Cardiac muscle cell (in vitro differentiated cells and primary cell): ENCODE measurements around the gene CCL27. TPM values are rescaled to one million over a fixed set of nuclear protein-coding genes. Genes with fewer than 3 reads are reported as not detected.

Experiments used
- DNase-seq, 2 donors: peaks; one replicate each; pipeline versions ENCODE4 v3.0.0 to v3.0.0-alpha.2; 2010 to 2017; ENCODE audit warnings: low read depth in 1 of 2, low spot score in 1 of 2
- H3K27ac ChIP-seq: fragments of 200-600 bp; sonication (generic); 2 replicates; pipeline ENCODE4 v1.5.1; 2016
- H3K27me3 ChIP-seq: fragments of 200-600 bp; sonication (generic); 2 replicates; pipeline ENCODE4 v1.6.0; 2016; ENCODE audit warnings: control low read depth
- H3K36me3 ChIP-seq: fragments of 200-600 bp; sonication (generic); 2 replicates; pipeline ENCODE4 v1.5.1; 2016; ENCODE audit warnings: control low read depth
- H3K4me1 ChIP-seq: fragments of 200-600 bp; sonication (generic); 2 replicates; pipeline ENCODE4 v1.8.1; 2017; ENCODE audit warnings: low read depth, mild to moderate bottlenecking, mixed run types
- H3K4me3 ChIP-seq: fragments of 200-600 bp; sonication (generic); 2 replicates; pipeline ENCODE4 v1.5.1; 2016; ENCODE audit warnings: mild to moderate bottlenecking
- H3K9me3 ChIP-seq: fragments of 200-600 bp; sonication (generic); 2 replicates; pipeline ENCODE4 v1.5.1; 2017; ENCODE audit warnings: low read depth, mild to moderate bottlenecking, control low read depth
- polyA plus RNA-seq: library from polyadenylated mRNA; unstranded; fragments of >200 nt; fragmentation: Nextera tagmentation; extraction: Ambion mirVana; gene quantifications from 2 replicates; pipeline ENCODE4 v1.2.1, GENCODE V29; 2016
- total RNA-seq: library from RNA; depleted of rRNA; stranded (reverse); fragments of >200 nt; gene quantifications from 2 replicates; pipeline ENCODE4 v1.2.3, GENCODE V29; 2016
- TF ChIP-seq, protein P1 (sequence below): IDR thresholded peaks from 2 replicates; pipeline ENCODE4 v1.5.1; 2012; ENCODE audit warnings: low read depth, mild to moderate bottlenecking, low read length

Gene CCL27
- total and polyA plus RNA-seq, 2 experiments from 2014 or later = 0.77 to 1.3 TPM

DNA sequence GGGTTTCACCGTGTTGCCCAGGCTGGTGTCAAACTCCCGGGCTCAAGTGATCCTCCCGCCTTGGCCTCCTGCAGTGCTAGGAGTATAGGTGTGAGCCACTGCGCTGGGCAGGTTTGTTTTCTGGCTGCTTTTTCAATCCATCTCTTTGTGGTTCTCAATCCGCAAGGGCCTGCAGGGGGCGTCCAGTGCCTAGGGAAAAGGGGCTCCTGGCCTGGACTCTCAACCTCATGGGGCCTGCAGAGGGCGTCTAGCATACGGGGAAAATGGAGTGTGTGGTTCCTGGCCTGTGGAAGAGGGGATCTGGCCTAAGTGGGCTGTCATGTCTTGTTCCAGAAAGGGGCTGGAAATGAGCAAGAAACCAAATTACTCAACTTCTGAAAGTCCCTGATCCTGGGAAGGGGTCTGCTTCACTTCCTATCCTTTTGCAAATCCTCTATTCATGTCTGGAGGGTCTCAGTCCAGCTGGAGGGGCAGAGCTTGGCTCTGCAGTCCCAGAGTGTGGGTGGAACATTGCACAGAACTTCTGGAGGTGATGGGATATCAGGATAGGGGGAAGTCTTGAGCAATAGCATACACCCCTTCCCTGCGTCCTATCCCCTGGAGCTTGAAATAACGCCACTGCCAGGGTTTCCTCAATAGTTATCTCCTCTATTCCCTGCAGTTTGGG lies 12.7 kb upstream of the CCL27 start:
- Histone ChIP-seq H3K4me1 (no peaks in the 10 kb centered on the region), H3K36me3 (no peaks in the 10 kb centered on the region)
- TF ChIP-seq, protein P1, sequence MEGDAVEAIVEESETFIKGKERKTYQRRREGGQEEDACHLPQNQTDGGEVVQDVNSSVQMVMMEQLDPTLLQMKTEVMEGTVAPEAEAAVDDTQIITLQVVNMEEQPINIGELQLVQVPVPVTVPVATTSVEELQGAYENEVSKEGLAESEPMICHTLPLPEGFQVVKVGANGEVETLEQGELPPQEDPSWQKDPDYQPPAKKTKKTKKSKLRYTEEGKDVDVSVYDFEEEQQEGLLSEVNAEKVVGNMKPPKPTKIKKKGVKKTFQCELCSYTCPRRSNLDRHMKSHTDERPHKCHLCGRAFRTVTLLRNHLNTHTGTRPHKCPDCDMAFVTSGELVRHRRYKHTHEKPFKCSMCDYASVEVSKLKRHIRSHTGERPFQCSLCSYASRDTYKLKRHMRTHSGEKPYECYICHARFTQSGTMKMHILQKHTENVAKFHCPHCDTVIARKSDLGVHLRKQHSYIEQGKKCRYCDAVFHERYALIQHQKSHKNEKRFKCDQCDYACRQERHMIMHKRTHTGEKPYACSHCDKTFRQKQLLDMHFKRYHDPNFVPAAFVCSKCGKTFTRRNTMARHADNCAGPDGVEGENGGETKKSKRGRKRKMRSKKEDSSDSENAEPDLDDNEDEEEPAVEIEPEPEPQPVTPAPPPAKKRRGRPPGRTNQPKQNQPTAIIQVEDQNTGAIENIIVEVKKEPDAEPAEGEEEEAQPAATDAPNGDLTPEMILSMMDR = peak; percentile 85

DNA sequence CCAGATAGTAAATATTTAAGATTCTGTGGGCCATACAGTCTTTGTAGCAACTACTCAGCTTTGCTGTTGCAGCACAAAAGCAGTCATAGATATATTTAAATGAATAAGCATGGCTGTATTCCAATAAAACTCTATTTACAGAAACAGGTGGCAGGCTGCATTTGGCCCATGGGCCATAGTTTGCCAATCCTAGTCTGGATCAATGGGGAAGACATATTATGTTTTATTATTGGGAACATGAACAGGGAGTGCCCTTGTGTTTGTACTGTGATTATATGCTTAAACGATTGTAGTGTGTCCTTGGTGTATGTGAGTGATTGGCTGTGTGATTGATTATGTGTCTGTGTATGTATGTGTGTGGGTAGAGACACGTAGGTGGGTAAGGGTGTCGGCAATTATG lies 12.0 kb upstream of the CCL27 start:
- no peak overlapping the region for H3K27ac ChIP-seq
- no peaks in the 10 kb centered on the region for H3K4me1 ChIP-seq
- no peaks in the 10 kb centered on the region for H3K9me3 ChIP-seq
- DNase-seq = no peak
- H3K36me3 ChIP-seq = no peaks in the 10 kb centered on the region
- no peak overlapping the region for H3K4me3 ChIP-seq
- TF ChIP-seq, protein P1 = no peak
- no peaks in the 10 kb centered on the region for H3K27me3 ChIP-seq

More for the DNA sequence above, 12.7 kb upstream of the CCL27 start:
- peak; percentile 85 to 92 for DNase-seq
- no peak overlapping the region for H3K4me3 ChIP-seq
- no peaks in the 10 kb centered on the region for H3K27me3 ChIP-seq
- no peak overlapping the region for H3K27ac ChIP-seq
- H3K9me3 ChIP-seq = no peaks in the 10 kb centered on the region

DNA sequence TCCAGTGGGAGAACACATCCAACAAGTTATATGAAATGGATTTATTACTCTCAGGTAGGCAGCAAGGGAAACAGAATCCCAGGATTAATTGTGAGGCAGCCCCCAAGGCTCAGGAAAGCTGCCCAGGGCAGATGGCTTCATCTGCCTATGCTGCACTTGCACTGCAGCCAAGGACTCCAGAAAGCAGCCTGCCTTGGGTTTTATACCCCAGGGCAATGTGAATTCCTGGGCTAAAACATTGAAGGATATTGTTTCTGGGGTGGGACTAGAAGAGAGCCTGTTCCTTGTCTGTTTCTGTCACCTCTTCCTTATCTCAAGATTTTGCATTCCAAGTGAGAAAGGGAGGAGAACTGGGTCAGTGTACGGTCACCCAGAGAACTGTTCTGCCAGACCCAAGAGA lies 8.8 kb upstream of the CCL27 start:
- H3K36me3 ChIP-seq = no peaks in the 10 kb centered on the region
- TF ChIP-seq, protein P1 = no peak
- H3K4me1 ChIP-seq = no peaks in the 10 kb centered on the region
- no peaks in the 10 kb centered on the region for H3K27me3 ChIP-seq
- H3K27ac ChIP-seq = no peak overlapping the region
- no peak overlapping the region for H3K4me3 ChIP-seq
- no peak for DNase-seq
- H3K9me3 ChIP-seq = no peaks in the 10 kb centered on the region

DNA sequence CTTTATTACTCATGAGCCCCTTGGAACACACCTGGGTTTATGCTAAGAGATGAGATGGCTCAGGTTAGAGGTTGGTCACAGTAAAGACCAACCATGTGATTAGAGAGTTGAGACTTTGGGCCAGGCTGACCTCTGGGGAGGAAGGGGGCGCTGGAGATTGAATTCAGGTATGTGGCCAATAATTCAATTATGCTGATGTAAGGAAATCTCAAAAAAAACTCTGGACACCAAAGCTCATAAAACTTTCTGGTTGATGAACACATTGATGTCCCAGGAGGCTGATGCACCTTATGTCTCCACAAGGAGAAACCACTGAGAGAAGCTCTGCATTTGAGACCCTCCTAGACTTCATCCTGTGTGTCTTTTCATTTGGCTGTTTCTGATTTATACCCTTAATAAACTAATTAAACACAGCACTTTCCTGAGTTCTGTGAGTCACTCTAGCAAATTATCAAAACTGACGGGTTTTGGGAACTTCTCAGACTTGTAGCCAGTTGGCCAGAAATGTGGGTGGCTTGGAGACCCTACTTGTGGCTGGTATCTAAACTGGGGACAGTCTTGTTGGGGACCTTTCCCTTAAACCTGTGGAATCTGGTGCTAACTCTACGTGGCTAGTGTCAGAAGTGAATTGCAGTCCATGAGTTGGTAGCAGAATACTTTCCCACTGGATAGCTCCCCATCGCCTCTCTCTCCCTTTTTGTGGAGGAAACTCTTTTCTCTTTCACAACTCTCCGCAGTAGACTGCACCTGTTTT lies 7.5 kb upstream of the CCL27 start:
- Histone ChIP-seq H3K36me3 (no peaks in the 10 kb centered on the region), H3K4me3 (no peak overlapping the region)
- TF ChIP-seq, protein P1 = no peak

DNA sequence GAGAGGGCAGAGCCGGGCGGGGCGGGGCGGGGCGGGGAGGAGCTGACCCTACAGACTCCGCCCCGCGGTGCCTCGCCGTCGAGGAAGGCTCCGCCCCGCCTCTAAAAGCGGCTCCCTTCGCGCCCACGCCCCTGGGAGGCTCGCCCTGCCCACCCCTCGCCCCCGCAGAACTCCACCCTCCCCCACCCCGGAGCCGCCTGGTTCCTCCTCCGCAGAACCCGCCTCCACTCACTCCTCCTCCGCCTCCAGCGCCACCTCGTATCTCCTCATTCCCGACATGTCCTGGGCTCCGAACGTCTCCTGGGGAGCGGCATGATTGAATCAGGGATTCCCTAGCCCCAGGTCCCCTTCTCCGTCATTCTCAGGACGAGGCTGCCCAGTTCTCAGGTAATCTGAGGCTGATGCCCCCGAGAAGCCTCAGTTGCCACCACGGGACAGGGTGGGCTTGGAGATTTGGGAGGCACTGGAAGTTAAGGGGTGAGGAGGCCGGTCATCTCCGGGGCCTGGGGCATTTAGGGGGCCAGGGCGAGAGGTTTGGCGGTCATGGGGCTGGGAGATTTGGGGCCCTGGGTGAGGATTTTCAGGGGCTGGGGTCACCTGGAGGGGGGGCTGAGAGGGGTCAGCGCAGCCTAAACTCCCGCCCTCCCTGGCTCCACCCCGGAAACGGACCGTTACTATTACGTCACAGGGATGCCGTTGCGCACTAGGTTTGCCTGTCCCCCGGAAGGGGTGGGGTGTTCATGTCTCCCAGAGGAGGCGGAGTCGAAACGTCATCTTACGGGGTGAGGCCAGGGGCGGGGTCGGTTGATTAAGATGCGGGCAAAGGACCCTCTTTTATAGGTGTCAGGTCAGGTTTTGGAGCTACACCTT lies 3.2 kb upstream of the CCL27 start:
- peak overlapping the region; percentile 91 for H3K27ac ChIP-seq
- peak; percentile 97 to 98 for DNase-seq

More for the DNA sequence above, 7.5 kb upstream of the CCL27 start:
- Histone ChIP-seq H3K9me3 (no peaks in the 10 kb centered on the region), H3K27ac (no peak overlapping the region), H3K27me3 (no peaks in the 10 kb centered on the region), H3K4me1 (no peaks in the 10 kb centered on the region)
- DNase-seq = no peak

More for the DNA sequence above, 3.2 kb upstream of the CCL27 start:
- Histone ChIP-seq H3K4me1 (peaks cover 4% of the 10 kb centered on the region), H3K27me3 (no peaks in the 10 kb centered on the region), H3K9me3 (no peaks in the 10 kb centered on the region), H3K36me3 (no peaks in the 10 kb centered on the region), H3K4me3 (peak overlapping the region; percentile 77)
- TF ChIP-seq, protein P1 = no peak
